ENCODE measurements around the gene NCBP3.

GRCh38 chr17:3759597-3760216 is 86.3 kb downstream of the NCBP3 start:
- TF ChIP-seq CTCF (IDR thresholded peaks at IDR 0.05 in 4 of 5, conservative IDR thresholded peaks at IDR 0.05 in 1 of 5) (no peak), POLR2A (IDR thresholded peaks at IDR 0.05) (no peak)

Measured in gastrocnemius medialis (tissue), 4 donors.